GM23248 (cell line): ENCODE results near the gene EGFR. TPM values are rescaled to one million over a fixed set of nuclear protein-coding genes. Genes with fewer than 3 reads are reported as not detected.
A peak's percentile ranks its signal among the peaks of the same experiment; 100 is the strongest.

Source experiments
- DNase-seq: peaks from one replicate; pipeline ENCODE4 v3.0.0-alpha.2; 2015
- H2AFZ ChIP-seq: fragments of 200-600 bp; sonication (generic); 2 replicates; pipeline ENCODE4 v1.6.1; 2016; ENCODE audit warnings: antibody characterized with exemption
- H3F3A ChIP-seq: fragments of 200-600 bp; sonication (generic); 2 replicates; pipeline ENCODE4 v1.6.1; 2016; ENCODE audit warnings: mild to moderate bottlenecking, antibody characterized with exemption, mixed run types; ENCODE audit not compliant: insufficient read depth
- H3K27ac ChIP-seq: fragments of 200-600 bp; sonication (generic); 2 replicates; pipeline ENCODE4 v1.5.1; 2016; ENCODE audit warnings: mild to moderate bottlenecking
- H3K27me3 ChIP-seq: fragments of 200-600 bp; sonication (generic); replicated peaks from 2 replicates; pipeline ENCODE4 v1.6.1; 2016; ENCODE audit warnings: mild to moderate bottlenecking; ENCODE audit not compliant: insufficient read depth
- H3K36me3 ChIP-seq: fragments of 200-600 bp; sonication (generic); 2 replicates; pipeline ENCODE4 v1.6.1; 2016; ENCODE audit warnings: low read depth, mild to moderate bottlenecking
- H3K4me1 ChIP-seq: fragments of 200-600 bp; sonication (generic); 2 replicates; pipeline ENCODE4 v1.6.1; 2016; ENCODE audit warnings: mild to moderate bottlenecking; ENCODE audit not compliant: insufficient read depth
- H3K4me2 ChIP-seq: fragments of 200-600 bp; sonication (generic); one replicate; pipeline ENCODE4 v1.6.1; 2016; ENCODE audit warnings: mild to moderate bottlenecking; ENCODE audit not compliant: unreplicated experiment
- H3K4me3 ChIP-seq: fragments of 200-600 bp; sonication (generic); 2 replicates; pipeline ENCODE4 v1.5.1; 2016; ENCODE audit warnings: mild to moderate bottlenecking
- H3K79me2 ChIP-seq: fragments of 200-600 bp; sonication (generic); 2 replicates; pipeline ENCODE4 v1.6.1; 2016; ENCODE audit warnings: mild to moderate bottlenecking; ENCODE audit not compliant: insufficient read depth
- H3K9ac ChIP-seq: fragments of 200-600 bp; sonication (generic); 2 replicates; pipeline ENCODE4 v1.6.1; 2016; ENCODE audit warnings: mild to moderate bottlenecking
- H3K9me2 ChIP-seq: fragments of 200-600 bp; sonication (generic); 2 replicates; pipeline ENCODE4 v1.6.1; 2016; ENCODE audit warnings: mixed run types, mild to moderate bottlenecking, moderate library complexity; ENCODE audit not compliant: insufficient read depth
- H3K9me3 ChIP-seq: fragments of 200-600 bp; sonication (generic); one replicate; pipeline ENCODE4 v1.6.1; 2017; ENCODE audit warnings: low read depth
- H4K20me1 ChIP-seq: fragments of 200-600 bp; sonication (generic); 2 replicates; pipeline ENCODE4 v1.6.0; 2016; ENCODE audit not compliant: insufficient read depth
- EZH2 ChIP-seq: fragments of 200-600 bp; sonication (generic); IDR thresholded peaks from 2 replicates; pipeline ENCODE4 v1.6.1; 2018; ENCODE audit warnings: antibody characterized with exemption, mild to moderate bottlenecking; ENCODE audit not compliant: insufficient read depth, poor library complexity, severe bottlenecking
- EZH2phosphoT487 ChIP-seq: fragments of 200-600 bp; sonication (generic); IDR thresholded peaks from 2 replicates; pipeline ENCODE4 v1.6.1; 2018; ENCODE audit warnings: antibody characterized with exemption, moderate library complexity, mild to moderate bottlenecking, low read depth; ENCODE audit not compliant: insufficient read depth
- WGBS, 2 experiments: methylation state at CpG; one replicate each; pipeline ENCODE4 v1.1.6; 2015 to 2017; ENCODE audit warnings: low lambda C conversion rate in 2 of 2, low coverage in 1 of 2; ENCODE audit errors: missing lambda C conversion rate in 2 of 2; 5-methylcytosine and 5-hydroxymethylcytosine counted together
- in situ Hi-C: fragments of 300-500 bp; cut with MboI; formaldehyde crosslinking; loops from 2 replicates; pipeline ENCODE4 v1.15.0; 2020
- polyA plus RNA-seq: library from polyadenylated mRNA; unstranded; fragments of >200 nt; fragmentation: Nextera tagmentation; extraction: Ambion mirVana; gene quantifications from 2 replicates; pipeline ENCODE4 v1.2.1, GENCODE V29; 2016
- total RNA-seq: library from RNA; depleted of rRNA; stranded (reverse); fragments of >200 nt; shearing (Covaris generic); gene quantifications from 2 replicates; pipeline ENCODE4 v1.2.3, GENCODE V29; 2014

The EGFR gene
- total and polyA plus RNA-seq, 2 experiments from 2014 or later: 48.7 to 53.5 TPM

DNA sequence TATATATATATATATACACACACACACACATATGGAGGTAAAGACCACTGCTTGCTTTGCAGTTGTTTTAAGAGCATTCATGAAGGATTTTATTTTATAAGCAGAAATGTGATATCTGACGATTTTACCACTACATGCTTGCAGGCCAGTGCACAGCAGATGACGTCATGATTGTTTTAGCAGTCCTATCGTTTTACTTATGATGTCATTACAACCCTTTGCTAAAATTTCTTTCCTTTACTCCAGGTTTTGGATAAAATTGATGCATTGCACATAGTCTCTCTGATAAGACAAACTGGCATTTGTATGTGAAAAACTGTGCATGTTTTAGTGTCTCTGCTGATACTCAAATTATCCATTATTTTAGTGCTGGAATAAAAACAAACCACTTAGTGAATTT, 9.2 kb downstream of the EGFR start:
- in situ Hi-C loops: no loop called here
- Histone ChIP-seq H3K9me2 (no peaks in the 10 kb centered on the region), H3K27ac (0 out of 2 replicates have a peak overlapping the region, but pooled peaks have one; percentile 0), H3K27me3 (no peaks in the 10 kb centered on the region), H3K4me3 (no peak overlapping the region), H3K9me3 (no peaks in the 10 kb centered on the region), H3K9ac (no peak overlapping the region), H3F3A (peaks cover 87% of the 10 kb centered on the region), H3K79me2 (peaks cover 97% of the 10 kb centered on the region), H3K4me1 (peaks cover 82% of the 10 kb centered on the region), H3K36me3 (no peaks in the 10 kb centered on the region), H4K20me1 (no peaks in the 10 kb centered on the region), H2AFZ (no peak overlapping the region), H3K4me2 (no peak overlapping the region)
- no peak for TF ChIP-seq EZH2phosphoT487
- TF ChIP-seq EZH2: no peak
- peak; percentile 61 for DNase-seq
- WGBS, 2 experiments: 64 to 67% methylated on average over 3 of the region's 3 CpGs

DNA sequence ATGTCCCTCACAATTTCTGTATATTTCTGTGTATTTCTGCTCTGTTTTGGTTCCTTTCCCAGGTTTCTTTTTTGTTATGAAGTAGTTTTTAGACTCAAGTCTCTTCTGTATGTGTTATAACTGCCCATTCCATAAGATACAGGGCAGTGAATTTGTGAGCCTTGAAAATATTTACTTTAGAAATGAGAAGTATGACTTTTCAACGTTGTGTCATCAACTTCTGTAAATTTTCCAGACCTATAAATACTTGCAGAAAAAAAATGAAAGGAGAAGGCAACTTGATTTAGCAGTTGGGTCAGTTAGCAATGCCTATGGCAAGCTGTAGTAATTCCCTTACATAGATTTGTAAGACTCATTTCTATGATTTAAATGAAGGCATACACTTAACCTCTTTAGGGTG, 11.5 kb downstream of the EGFR start:
- H2AFZ ChIP-seq: no peak overlapping the region
- peaks cover 72% of the 10 kb centered on the region for H3F3A ChIP-seq
- H3K9ac ChIP-seq: 0 out of 2 replicates have a peak overlapping the region, but pooled peaks have one; percentile 7
- peak overlapping the region; percentile 50 for H3K4me2 ChIP-seq
- no peak for TF ChIP-seq EZH2
- TF ChIP-seq EZH2phosphoT487: no peak
- no peaks in the 10 kb centered on the region for H3K9me2 ChIP-seq
- H3K9me3 ChIP-seq: no peaks in the 10 kb centered on the region
- peak overlapping the region; percentile 72 for H3K27ac ChIP-seq
- H3K79me2 ChIP-seq: peaks cover 97% of the 10 kb centered on the region
- WGBS, 2 experiments: 0 to 6% methylated on average over 1 of the region's 1 CpG
- H3K36me3 ChIP-seq: no peaks in the 10 kb centered on the region
- peaks cover 78% of the 10 kb centered on the region for H3K4me1 ChIP-seq
- no peaks in the 10 kb centered on the region for H4K20me1 ChIP-seq
- no peaks in the 10 kb centered on the region for H3K27me3 ChIP-seq
- in situ Hi-C loops: no loop called here
- DNase-seq: peak; percentile 68
- 0 out of 2 replicates have a peak overlapping the region, but pooled peaks have one; percentile 0 for H3K4me3 ChIP-seq

DNA sequence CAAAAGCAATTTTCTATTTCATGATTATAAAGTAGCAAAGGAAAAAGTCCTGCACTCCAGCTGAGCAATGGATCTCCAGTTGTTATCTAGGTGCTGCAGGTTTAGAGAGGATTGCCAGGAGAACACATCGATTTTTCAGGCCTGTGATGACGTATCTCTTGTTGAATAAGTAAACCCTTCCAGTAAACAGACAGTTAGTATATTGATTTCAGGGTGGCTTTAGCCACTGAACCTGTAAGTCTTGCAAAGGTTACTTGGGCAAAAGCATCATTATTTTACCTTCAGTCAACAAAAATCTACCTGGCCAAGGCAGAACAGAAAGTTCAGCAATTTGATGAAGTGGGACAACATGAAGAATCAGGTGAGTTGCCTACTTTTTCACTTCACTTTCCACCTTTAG, 12.3 kb downstream of the EGFR start:
- peaks cover 97% of the 10 kb centered on the region for H3K79me2 ChIP-seq
- no peak overlapping the region for H3K4me3 ChIP-seq
- 95 to 97% methylated on average over 2 of the region's 2 CpGs for WGBS, 2 experiments
- H3K27me3 ChIP-seq: no peaks in the 10 kb centered on the region
- no peaks in the 10 kb centered on the region for H4K20me1 ChIP-seq
- H3K4me2 ChIP-seq: peak overlapping the region; percentile 50
- peak overlapping the region; percentile 72 for H3K27ac ChIP-seq
- in situ Hi-C loops: no loop called here
- peaks cover 65% of the 10 kb centered on the region for H3F3A ChIP-seq
- H2AFZ ChIP-seq: no peak overlapping the region
- no peak overlapping the region for H3K9ac ChIP-seq
- no peaks in the 10 kb centered on the region for H3K9me3 ChIP-seq
- DNase-seq: no peak
- no peaks in the 10 kb centered on the region for H3K9me2 ChIP-seq
- H3K4me1 ChIP-seq: peaks cover 70% of the 10 kb centered on the region
- no peaks in the 10 kb centered on the region for H3K36me3 ChIP-seq
- TF ChIP-seq EZH2 (no peak), EZH2phosphoT487 (no peak)

DNA sequence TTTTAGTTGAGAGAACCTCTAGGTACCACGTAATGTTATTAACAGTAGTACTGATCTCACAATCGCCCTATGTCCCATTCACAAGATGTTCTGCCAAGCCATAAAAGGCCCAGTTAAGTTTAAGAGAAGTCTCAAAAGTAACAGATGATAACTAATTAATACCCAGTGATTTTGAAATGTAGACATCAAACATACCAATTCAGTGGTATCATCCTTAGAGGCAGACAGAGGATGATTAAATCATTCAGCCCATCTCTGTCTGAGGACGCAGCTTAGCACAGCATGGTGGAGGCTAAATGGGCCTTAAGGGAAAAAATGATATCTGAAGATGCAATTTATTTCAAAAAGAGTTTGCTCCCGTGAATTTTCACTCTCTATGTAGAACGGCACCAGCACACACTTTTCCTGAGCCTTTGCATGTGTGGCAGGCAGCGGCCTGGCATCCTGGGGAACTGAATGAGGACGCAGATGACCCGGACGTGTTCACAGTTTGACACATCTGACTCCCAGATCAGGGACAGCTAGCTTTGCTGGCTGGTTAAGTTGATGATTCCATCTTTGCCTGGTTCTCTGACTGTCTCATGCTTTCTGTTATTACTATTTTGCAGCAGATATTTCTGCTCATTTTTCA, 13.4 kb downstream of the EGFR start:
- in situ Hi-C loops: no loop called here
- H2AFZ ChIP-seq: no peak overlapping the region
- H3K27ac ChIP-seq: peak overlapping the region; percentile 72
- TF ChIP-seq EZH2phosphoT487 (no peak), EZH2 (no peak)
- H4K20me1 ChIP-seq: no peaks in the 10 kb centered on the region
- H3F3A ChIP-seq: peaks cover 55% of the 10 kb centered on the region
- H3K27me3 ChIP-seq: no peaks in the 10 kb centered on the region
- WGBS, 2 experiments: 42 to 45% methylated on average over 9 of the region's 9 CpGs
- peak overlapping the region; percentile 51 for H3K9ac ChIP-seq
- DNase-seq: peak; percentile 72
- H3K9me3 ChIP-seq: no peaks in the 10 kb centered on the region
- H3K79me2 ChIP-seq: peaks cover 97% of the 10 kb centered on the region
- 0 out of 2 replicates have a peak overlapping the region, but pooled peaks have one; percentile 17 for H3K4me3 ChIP-seq
- H3K9me2 ChIP-seq: no peaks in the 10 kb centered on the region
- H3K4me2 ChIP-seq: peak overlapping the region; percentile 38
- H3K4me1 ChIP-seq: peaks cover 59% of the 10 kb centered on the region
- no peaks in the 10 kb centered on the region for H3K36me3 ChIP-seq
